Measurements from ENCODE around the gene MPHOSPH9. TPM values are rescaled to one million over a fixed set of nuclear protein-coding genes. Genes with fewer than 3 reads are reported as not detected.

Gene MPHOSPH9
- total RNA-seq, 1 experiment from 2014 or later: 44.9 TPM

DNA sequence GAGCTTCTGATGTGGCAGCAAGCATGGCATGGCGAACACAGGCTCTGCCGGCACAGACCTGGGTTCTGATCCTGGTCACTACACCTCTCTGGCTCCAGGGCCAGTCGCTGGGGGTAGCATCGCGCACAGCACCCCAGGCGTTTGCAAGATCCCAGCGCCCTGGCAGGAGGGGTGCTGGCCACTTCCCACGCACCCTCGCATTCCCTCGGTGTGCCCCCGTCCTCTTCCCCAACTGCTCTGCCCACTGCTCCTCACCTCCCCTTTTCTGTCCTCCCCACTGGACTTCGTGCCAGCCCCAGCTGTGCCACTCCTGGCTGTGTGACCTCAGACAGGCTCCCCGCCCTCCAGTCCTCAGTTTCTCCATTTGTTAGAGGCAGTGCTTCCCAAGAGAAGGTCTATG is 35.9 kb upstream of the MPHOSPH9 start:
- Histone ChIP-seq H3K9ac (ENCODE audit: low read length) (no peak overlapping the region), H3K27me3 (ENCODE audit: insufficient read depth, low read length) (no peaks in the 10 kb centered on the region), H3K79me2 (ENCODE audit: insufficient read depth, low read length) (peaks cover 54% of the 10 kb centered on the region), H3K4me1 (ENCODE audit: control insufficient read depth in 1 of 2, insufficient read depth in 2 of 2, low read length in 2 of 2) (peaks cover 6 to 19% of the 10 kb centered on the region in 2 experiments; a peak in 3 of 4 replicates), H3K27ac (ENCODE audit: low read depth, low read length) (no peak overlapping the region), H3K9me3 (ENCODE audit: control insufficient read depth in 1 of 2, insufficient read depth in 1 of 2, low read depth in 1 of 2, low read length in 2 of 2) (no peaks in the 10 kb centered on the region), H3K9me2 (ENCODE audit: insufficient read depth) (no peaks in the 10 kb centered on the region), H3K4me2 (ENCODE audit: low read length) (no peak overlapping the region), H3K4me3 (replicated peaks in 1 of 2; ENCODE audit: low read depth in 1 of 2, low read length in 2 of 2) (no peak overlapping the region), H3K36me3 (ENCODE audit: control insufficient read depth in 1 of 2, insufficient read depth in 2 of 2, low read length in 2 of 2) (peaks cover 3 to 13% of the 10 kb centered on the region in 2 experiments; a peak in 3 of 4 replicates), H4K20me1 (ENCODE audit: insufficient read depth) (no peaks in the 10 kb centered on the region), H2AFZ (ENCODE audit: low read depth, low read length, poor library complexity, severe bottlenecking) (no peak overlapping the region)
- intact Hi-C loops (cut with micrococcal nuclease): no loop called here
- RAD21 ChIA-PET (ENCODE audit: low non-redundant PET in 1 of 2, low total read pairs in 2 of 2, uncharacterized antibody in 2 of 2, unreplicated experiment in 2 of 2): interaction anchor here in 1 of 2 experiments (0.7 kb wide), 1 partner anchor 1250 kb away, joined by 3 read pairs; no protein-coding TSS in a partner anchor
- no TSS peak for BruUV-seq (replicated peaks)
- CTCF ChIA-PET: no interaction called here
- ATAC-seq (no peak), DNase-seq (ENCODE audit: low read depth, low spot score) (no peak)
- POLR2A ChIA-PET: no interaction called here
- TF ChIP-seq SIN3A (IDR thresholded peaks at IDR 0.05; ENCODE audit: low read depth) (no peak), POLR2A (IDR thresholded peaks at IDR 0.05; ENCODE audit: borderline replicate concordance, extremely low read depth, insufficient read depth, insufficient read length) (no peak), YY1 (IDR thresholded peaks at IDR 0.05; ENCODE audit: extremely low read depth, insufficient replicate concordance, low read depth, low read length) (no peak), SP1 (IDR thresholded peaks at IDR 0.05; ENCODE audit: low read depth) (no peak), RAD21 (IDR thresholded peaks at IDR 0.05; ENCODE audit: low read depth) (no peak), SRF (IDR thresholded peaks at IDR 0.05; ENCODE audit: low read depth) (no peak), ZFX (IDR thresholded peaks at IDR 0.05) (no peak), EZH2 (IDR thresholded peaks at IDR 0.05) (no peak), TCF7L2 (IDR thresholded peaks at IDR 0.05; ENCODE audit: borderline replicate concordance, extremely low read depth, insufficient read depth, insufficient read length) (no peak), JUND (IDR thresholded peaks at IDR 0.05) (no peak)
- TF ChIP-seq, protein P1, sequence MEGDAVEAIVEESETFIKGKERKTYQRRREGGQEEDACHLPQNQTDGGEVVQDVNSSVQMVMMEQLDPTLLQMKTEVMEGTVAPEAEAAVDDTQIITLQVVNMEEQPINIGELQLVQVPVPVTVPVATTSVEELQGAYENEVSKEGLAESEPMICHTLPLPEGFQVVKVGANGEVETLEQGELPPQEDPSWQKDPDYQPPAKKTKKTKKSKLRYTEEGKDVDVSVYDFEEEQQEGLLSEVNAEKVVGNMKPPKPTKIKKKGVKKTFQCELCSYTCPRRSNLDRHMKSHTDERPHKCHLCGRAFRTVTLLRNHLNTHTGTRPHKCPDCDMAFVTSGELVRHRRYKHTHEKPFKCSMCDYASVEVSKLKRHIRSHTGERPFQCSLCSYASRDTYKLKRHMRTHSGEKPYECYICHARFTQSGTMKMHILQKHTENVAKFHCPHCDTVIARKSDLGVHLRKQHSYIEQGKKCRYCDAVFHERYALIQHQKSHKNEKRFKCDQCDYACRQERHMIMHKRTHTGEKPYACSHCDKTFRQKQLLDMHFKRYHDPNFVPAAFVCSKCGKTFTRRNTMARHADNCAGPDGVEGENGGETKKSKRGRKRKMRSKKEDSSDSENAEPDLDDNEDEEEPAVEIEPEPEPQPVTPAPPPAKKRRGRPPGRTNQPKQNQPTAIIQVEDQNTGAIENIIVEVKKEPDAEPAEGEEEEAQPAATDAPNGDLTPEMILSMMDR (IDR thresholded peaks at IDR 0.05 in 2 of 3, conservative IDR thresholded peaks at IDR 0.05 in 1 of 3; ENCODE audit: borderline replicate concordance in 1 of 3, insufficient read depth in 1 of 3, low read depth in 2 of 3, low read length in 2 of 3): no peak
- TF ChIP-seq, protein P2, sequence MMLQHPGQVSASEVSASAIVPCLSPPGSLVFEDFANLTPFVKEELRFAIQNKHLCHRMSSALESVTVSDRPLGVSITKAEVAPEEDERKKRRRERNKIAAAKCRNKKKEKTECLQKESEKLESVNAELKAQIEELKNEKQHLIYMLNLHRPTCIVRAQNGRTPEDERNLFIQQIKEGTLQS (IDR thresholded peaks at IDR 0.05): no peak
- TF ChIP-seq, protein P3, sequence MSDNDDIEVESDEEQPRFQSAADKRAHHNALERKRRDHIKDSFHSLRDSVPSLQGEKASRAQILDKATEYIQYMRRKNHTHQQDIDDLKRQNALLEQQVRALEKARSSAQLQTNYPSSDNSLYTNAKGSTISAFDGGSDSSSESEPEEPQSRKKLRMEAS (IDR thresholded peaks at IDR 0.05): no peak

All from HCT116 (cell line).